ENCODE measurements around the gene ALKAL2.

The ALKAL2 gene

GRCh38 chr2:246489-247144, 41.3 kb downstream of the ALKAL2 start:
- Histone ChIP-seq H3K9me3 (ENCODE audit: severe bottlenecking) (no peaks in the 10 kb centered on the region), H3K36me3 (no peaks in the 10 kb centered on the region), H3K4me3 (ENCODE audit: low read depth, low read length) (no peak overlapping the region), H3K27ac (no peak overlapping the region), H3K27me3 (ENCODE audit: insufficient read depth, low read depth, severe bottlenecking) (no peaks in the 10 kb centered on the region)
- DNase-seq = peak; percentile 44
- TF ChIP-seq CTCF (IDR thresholded peaks at IDR 0.05; ENCODE audit: low read depth, low read length) = peak; percentile 75

GRCh38 chr2:244547-244946, 43.3 kb downstream of the ALKAL2 start:
- no peak for TF ChIP-seq CTCF (IDR thresholded peaks at IDR 0.05; ENCODE audit: low read depth, low read length)
- Histone ChIP-seq H3K4me3 (ENCODE audit: low read depth, low read length) (no peak overlapping the region), H3K36me3 (no peaks in the 10 kb centered on the region), H3K9me3 (ENCODE audit: severe bottlenecking) (no peaks in the 10 kb centered on the region), H3K27me3 (ENCODE audit: insufficient read depth, low read depth, severe bottlenecking) (no peaks in the 10 kb centered on the region), H3K27ac (no peak overlapping the region)
- DNase-seq = no peak

- Histone ChIP-seq H3K27me3 (ENCODE audit: insufficient read depth, low read depth, severe bottlenecking) (no peaks in the 10 kb centered on the region), H3K27ac (no peak overlapping the region), H3K4me3 (ENCODE audit: low read depth, low read length) (no peak overlapping the region), H3K9me3 (ENCODE audit: severe bottlenecking) (no peaks in the 10 kb centered on the region), H3K36me3 (no peaks in the 10 kb centered on the region)
- TF ChIP-seq CTCF (IDR thresholded peaks at IDR 0.05; ENCODE audit: low read depth, low read length) = no peak
- DNase-seq = no peak
Measured at GRCh38 chr2:238869-239268, 49.0 kb downstream of the ALKAL2 start.

GRCh38 chr2:238431-238830, 49.5 kb downstream of the ALKAL2 start:
- H3K9me3 ChIP-seq (ENCODE audit: severe bottlenecking) = no peaks in the 10 kb centered on the region
- DNase-seq = no peak
- no peaks in the 10 kb centered on the region for H3K27me3 ChIP-seq (ENCODE audit: insufficient read depth, low read depth, severe bottlenecking)
- H3K4me3 ChIP-seq (ENCODE audit: low read depth, low read length) = no peak overlapping the region
- no peak for TF ChIP-seq CTCF (IDR thresholded peaks at IDR 0.05; ENCODE audit: low read depth, low read length)
- no peaks in the 10 kb centered on the region for H3K36me3 ChIP-seq
- no peak overlapping the region for H3K27ac ChIP-seq

GRCh38 chr2:237878-238277, 50.0 kb downstream of the ALKAL2 start:
- H3K36me3 ChIP-seq = no peaks in the 10 kb centered on the region
- H3K4me3 ChIP-seq (ENCODE audit: low read depth, low read length) = no peak overlapping the region
- DNase-seq = no peak
- no peaks in the 10 kb centered on the region for H3K27me3 ChIP-seq (ENCODE audit: insufficient read depth, low read depth, severe bottlenecking)
- TF ChIP-seq CTCF (IDR thresholded peaks at IDR 0.05; ENCODE audit: low read depth, low read length) = no peak
- H3K9me3 ChIP-seq (ENCODE audit: severe bottlenecking) = no peaks in the 10 kb centered on the region
- H3K27ac ChIP-seq = no peak overlapping the region

- DNase-seq = no peak
- Histone ChIP-seq H3K27me3 (ENCODE audit: insufficient read depth, low read depth, severe bottlenecking) (no peaks in the 10 kb centered on the region), H3K4me3 (ENCODE audit: low read depth, low read length) (no peak overlapping the region), H3K36me3 (no peaks in the 10 kb centered on the region), H3K9me3 (ENCODE audit: severe bottlenecking) (no peaks in the 10 kb centered on the region), H3K27ac (no peak overlapping the region)
- TF ChIP-seq CTCF (IDR thresholded peaks at IDR 0.05; ENCODE audit: low read depth, low read length) = no peak
Measured at GRCh38 chr2:236993-237539, 50.8 kb downstream of the ALKAL2 start.

Data from WERI-Rb-1 (cell line).